NCI-H2196 treated with DMSO at 0.1 percent for 48 hours (cell line): Measurements from ENCODE around the gene FSHR.

Source experiments
- DNase-seq: peaks from one replicate; lab custom pipeline; 2025; ENCODE audit not compliant: unreplicated experiment; lab: John Stamatoyannopoulos, UW

FSHR gene

DNA sequence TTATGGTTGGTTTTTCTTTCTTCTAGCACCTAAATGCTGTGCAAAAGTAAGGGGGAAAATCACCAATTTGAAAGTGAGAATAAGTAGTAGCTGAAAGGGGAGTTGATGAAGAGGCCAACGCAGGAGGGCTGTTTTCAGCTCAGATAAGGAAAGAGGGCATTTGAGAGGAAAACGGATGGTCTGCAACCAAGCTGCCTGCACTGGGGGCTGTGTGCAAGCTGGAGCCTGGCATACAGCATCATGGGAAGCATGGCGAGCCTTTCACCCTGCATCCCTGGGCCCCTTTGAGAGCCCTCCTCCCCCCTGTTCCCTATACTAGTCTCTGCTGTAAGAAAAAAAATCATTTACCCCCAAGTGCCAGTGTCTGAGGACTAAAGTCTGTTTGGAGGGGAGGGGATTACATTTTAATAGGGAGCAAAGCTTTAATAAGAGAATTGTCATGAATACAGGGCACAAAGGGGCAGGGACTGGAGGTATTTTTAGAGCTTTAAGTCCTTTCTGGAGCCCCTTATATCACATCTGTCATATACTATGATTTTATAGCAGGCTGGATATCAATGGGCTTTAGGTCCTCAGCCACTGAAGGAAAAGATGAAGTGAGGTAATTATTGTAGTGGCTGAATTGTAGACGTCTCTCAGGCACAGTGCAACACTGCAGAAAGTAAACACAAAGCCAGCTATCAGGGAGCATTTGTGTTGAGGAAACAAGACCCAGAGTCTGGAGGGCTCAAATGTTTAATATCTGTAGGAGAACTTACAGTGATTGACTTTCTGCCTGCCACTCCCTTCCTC is 120.7 kb downstream of the FSHR start:
- DNase-seq: no peak

DNA sequence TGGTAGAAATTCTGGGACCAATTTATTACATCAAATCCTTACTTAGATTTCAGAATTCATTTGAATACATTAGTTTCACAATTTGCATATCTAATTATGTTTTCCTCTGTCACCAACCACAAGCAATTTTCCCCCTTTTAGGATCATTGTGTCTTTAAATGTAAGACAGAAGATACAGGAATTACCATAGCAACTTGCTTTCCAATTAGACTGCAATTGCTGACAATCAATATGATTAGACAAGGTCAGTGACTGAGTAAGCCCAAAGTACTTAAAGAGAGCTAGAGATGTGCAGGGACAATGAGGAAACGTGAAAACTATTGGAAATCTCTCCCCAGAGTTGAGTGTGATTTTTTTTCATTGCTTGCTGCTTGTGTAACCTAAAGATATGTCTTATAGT is 121.4 kb downstream of the FSHR start:
- DNase-seq: no peak

GRCh38 chr2:49032126-49032525 is 122.2 kb downstream of the FSHR start:
- no peak for DNase-seq

GRCh38 chr2:49029406-49029805 is 124.9 kb downstream of the FSHR start:
- DNase-seq: no peak

DNA sequence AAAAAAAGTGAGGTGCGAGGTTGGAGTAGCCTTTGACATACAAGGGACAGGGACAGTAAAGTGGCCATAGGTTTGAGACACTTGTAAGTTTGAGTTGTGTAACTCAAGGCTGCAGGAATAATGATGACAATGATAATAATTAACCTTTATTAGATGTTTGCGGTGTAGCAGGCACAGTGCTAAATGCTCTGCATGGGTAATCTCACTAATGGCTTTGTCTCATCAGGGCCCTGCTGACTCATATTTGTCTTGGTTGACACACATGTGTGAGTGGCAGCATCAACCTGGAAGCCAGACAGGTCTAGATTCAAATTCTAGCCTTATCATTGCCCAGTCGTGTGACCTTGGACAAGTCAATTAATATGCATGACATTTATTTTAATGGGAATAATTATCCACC is 126.2 kb downstream of the FSHR start:
- no peak for DNase-seq

DNA sequence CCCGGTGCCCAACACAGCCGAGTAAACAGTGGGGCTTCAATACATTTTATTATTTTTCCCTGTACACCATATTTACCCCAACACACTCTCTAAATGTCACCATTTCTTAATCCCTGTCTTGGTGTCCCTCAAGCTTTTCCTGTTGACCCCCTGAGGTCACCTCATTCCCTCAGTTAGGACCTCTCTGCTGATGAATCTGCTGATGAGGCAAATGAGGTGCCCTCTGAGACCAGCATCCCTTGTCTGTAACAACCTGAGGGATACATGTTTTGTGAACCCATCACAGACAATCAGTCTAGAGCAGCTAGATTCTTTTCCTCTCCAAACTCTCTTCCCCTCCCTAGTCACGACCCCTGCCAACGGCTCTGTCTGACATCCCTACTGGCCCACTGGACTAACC is 127.6 kb downstream of the FSHR start:
- DNase-seq: no peak

- DNase-seq: no peak
These were observed 133.0 kb downstream of the FSHR start for GRCh38 chr2:49021271-49021670.

DNA sequence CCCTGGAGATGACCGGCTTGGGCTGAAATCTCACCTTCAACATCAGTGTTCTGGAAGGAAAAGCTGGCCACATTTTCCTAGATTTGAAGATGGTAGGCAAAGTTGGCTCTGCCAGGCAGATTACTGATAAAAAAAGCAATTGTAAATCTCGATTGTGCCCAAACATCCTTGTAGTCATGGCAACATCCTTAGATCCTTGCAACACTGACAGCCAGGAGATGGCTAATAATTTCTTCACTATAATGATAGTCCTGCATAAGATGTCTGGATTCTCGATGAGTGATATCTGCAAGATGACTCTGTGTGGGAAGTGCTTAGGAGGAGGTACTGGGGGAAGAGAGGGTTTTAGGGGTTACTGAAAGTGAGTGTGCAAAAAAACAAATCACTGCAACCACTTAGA is 149.1 kb downstream of the FSHR start:
- no peak for DNase-seq

DNA sequence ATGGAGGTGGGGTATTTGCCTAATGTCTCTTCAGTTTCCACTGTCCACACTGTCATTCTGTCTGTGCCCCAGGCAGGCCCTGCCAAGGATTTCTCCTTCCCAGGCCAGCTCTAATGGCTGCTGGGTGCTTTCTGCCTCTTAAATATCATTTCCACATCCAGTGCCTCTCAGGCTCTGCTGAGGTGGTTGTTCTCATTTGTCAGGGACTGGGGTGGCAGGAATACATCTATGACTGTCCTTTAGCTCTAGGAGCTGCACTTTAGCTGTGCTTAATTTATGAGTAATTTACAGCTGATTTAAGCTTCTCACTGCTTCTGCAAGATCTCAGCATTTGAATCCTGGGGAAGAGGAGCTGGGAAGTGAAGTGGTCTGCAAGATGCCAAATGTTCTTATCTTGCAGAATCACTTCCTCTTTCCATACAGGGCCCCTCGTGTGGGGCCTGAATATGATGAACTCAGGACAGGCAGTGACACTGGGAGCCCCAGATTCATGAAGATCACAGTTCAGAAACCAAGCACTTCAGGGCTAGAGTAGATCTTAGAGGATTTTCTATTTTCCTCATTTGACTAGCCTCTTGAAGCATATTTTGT is 150.2 kb downstream of the FSHR start:
- DNase-seq: no peak

DNA sequence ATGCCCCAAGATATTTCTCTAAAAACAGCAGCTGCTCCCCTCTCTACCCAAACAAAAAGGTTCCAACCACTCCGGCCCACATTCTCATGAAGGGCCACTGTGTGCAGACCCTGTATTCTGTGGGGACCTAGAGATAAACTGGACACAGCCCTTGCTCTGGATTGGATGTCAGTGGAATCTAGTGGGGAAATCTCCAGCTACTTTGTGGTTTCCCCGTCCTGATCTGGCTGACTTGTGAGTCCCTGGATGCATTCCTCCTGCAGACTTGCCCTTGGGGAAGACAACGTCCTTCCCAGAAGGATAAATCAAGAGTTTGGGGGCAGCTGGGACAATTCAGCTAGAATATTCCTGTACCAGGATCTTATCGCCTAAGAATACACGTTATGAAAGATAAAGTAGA is 151.1 kb downstream of the FSHR start:
- DNase-seq: no peak

DNA sequence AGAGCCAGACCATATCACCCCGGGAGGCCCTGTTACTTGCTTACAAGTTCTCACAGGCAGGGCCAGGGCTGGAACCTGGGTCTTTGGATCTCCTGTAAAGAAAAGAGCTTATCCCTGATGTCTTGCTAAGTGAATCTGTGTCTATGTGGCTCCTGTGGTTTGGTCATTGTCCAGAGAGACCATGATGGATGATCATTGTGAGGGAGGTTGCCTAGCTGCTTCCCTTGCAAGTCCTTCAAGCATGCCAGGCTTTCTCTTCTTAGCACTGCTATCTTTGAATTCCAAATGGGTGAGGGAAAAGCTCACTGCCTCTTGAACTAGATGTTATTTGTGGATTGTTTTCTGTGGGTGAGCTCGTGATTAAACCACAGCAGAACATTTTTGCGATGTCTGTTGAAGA is 151.6 kb downstream of the FSHR start:
- no peak for DNase-seq

DNA sequence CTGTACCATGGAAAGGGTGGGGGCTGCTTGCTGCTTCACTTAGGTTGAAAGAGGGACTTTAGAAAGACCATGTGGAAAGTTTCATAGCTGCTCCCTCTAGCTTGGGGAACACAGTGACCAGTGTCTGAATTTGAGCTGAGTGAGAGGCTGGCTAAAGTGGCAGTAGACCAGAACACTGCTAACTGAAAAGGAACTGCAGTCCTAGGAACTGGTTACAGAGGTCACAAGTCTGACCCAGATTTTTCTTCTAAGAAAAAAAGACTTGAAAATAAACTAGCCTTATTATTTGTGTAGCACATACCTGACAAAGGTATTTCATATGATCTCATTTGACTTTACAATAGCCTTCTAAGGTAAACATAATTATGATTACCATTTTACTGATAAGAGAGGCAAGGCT is 153.6 kb downstream of the FSHR start:
- DNase-seq: no peak

GRCh38 chr2:48998449-48998848 is 155.9 kb downstream of the FSHR start:
- no peak for DNase-seq

GRCh38 chr2:48993576-48993975 is 160.7 kb downstream of the FSHR start:
- no peak for DNase-seq

GRCh38 chr2:48991415-48992131 is 162.7 kb downstream of the FSHR start:
- no peak for DNase-seq

- no peak for DNase-seq
These were observed 169.4 kb downstream of the FSHR start for GRCh38 chr2:48984922-48985321.

- no peak for DNase-seq
These were observed 170.8 kb downstream of the FSHR start for GRCh38 chr2:48983551-48983950.

- no peak for DNase-seq
These were observed 171.4 kb downstream of the FSHR start for GRCh38 chr2:48982887-48983435.

GRCh38 chr2:48980846-48981245 is 173.5 kb downstream of the FSHR start:
- DNase-seq: no peak

GRCh38 chr2:48979691-48980090 is 174.6 kb downstream of the FSHR start:
- no peak for DNase-seq

- no peak for DNase-seq
These were observed 176.2 kb downstream of the FSHR start for GRCh38 chr2:48978131-48978530.

GRCh38 chr2:48971801-48972200 is 182.5 kb downstream of the FSHR start:
- DNase-seq: no peak
